Measurements from ENCODE around the gene EZR.

GRCh38 chr6:158831571-158831970 lies 12.4 kb upstream of the EZR start:
- TF ChIP-seq MAX (IDR thresholded peaks at IDR 0.05) (no peak), SP1 (IDR thresholded peaks at IDR 0.05; ENCODE audit: low read depth) (no peak), POLR2A (IDR thresholded peaks at IDR 0.05; ENCODE audit: borderline replicate concordance, extremely low read depth, insufficient read depth, insufficient read length) (no peak), REST (IDR thresholded peaks at IDR 0.05; ENCODE audit: low read depth) (no peak), EZH2 (IDR thresholded peaks at IDR 0.05) (no peak), CBX3 (IDR thresholded peaks at IDR 0.05; ENCODE audit: low read depth) (no peak), ATF3 (IDR thresholded peaks at IDR 0.05) (no peak), ELF1 (IDR thresholded peaks at IDR 0.05; ENCODE audit: borderline replicate concordance, low read depth) (no peak)
- TF ChIP-seq, protein P1, sequence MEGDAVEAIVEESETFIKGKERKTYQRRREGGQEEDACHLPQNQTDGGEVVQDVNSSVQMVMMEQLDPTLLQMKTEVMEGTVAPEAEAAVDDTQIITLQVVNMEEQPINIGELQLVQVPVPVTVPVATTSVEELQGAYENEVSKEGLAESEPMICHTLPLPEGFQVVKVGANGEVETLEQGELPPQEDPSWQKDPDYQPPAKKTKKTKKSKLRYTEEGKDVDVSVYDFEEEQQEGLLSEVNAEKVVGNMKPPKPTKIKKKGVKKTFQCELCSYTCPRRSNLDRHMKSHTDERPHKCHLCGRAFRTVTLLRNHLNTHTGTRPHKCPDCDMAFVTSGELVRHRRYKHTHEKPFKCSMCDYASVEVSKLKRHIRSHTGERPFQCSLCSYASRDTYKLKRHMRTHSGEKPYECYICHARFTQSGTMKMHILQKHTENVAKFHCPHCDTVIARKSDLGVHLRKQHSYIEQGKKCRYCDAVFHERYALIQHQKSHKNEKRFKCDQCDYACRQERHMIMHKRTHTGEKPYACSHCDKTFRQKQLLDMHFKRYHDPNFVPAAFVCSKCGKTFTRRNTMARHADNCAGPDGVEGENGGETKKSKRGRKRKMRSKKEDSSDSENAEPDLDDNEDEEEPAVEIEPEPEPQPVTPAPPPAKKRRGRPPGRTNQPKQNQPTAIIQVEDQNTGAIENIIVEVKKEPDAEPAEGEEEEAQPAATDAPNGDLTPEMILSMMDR (IDR thresholded peaks at IDR 0.05 in 2 of 3, conservative IDR thresholded peaks at IDR 0.05 in 1 of 3; ENCODE audit: borderline replicate concordance in 1 of 3, insufficient read depth in 1 of 3, low read depth in 2 of 3, low read length in 2 of 3), result no peak

Data from HCT116 (cell line).